Upper lobe of left lung (tissue), 6 donors: ENCODE results near the gene SLC22A3. TPM values are rescaled to one million over a fixed set of nuclear protein-coding genes. Genes with fewer than 3 reads are reported as not detected.

Experiments
- ATAC-seq, 2 donors: fragments of 200-7000 bp; cut with Tn5 transposase; one replicate each; pipeline ENCODE4 v1.9.1; 2022; ENCODE audit warnings: mild to moderate bottlenecking in 2 of 2, moderate library complexity in 2 of 2; ENCODE audit not compliant: low FRiP score in 2 of 2
- DNase-seq, 2 donors: peaks; one replicate each; pipeline ENCODE4 v3.0.0-alpha.2; 2019 to 2020
- H3K27ac ChIP-seq, 4 donors: fragments of 200-600 bp; sonication (generic); one replicate each; pipeline ENCODE4 v1.5.1; 2016 to 2019
- H3K27me3 ChIP-seq, 4 donors: fragments of 200-600 bp; sonication (generic); one replicate each; pipeline ENCODE4 v1.5.1; 2017 to 2019
- H3K36me3 ChIP-seq, 4 donors: fragments of 200-600 bp; sonication (generic); one replicate each; pipeline ENCODE4 v1.5.1; 2016 to 2019
- H3K4me1 ChIP-seq, 4 donors: fragments of 200-600 bp; sonication (generic); one replicate each; pipeline ENCODE4 v1.5.1; 2018 to 2019
- H3K4me3 ChIP-seq, 4 donors: fragments of 200-600 bp; sonication (generic); one replicate each; pipeline ENCODE4 v1.5.1; 2017 to 2019; ENCODE audit warnings: mild to moderate bottlenecking in 2 of 4, moderate library complexity in 1 of 4
- H3K9me3 ChIP-seq, 4 donors: fragments of 200-600 bp; sonication (generic); one replicate each; pipeline ENCODE4 v1.5.1; 2018 to 2019
- CTCF ChIP-seq, 6 experiments: fragments of 450-650 bp in 4 of 6; fragments of 200-600 bp in 2 of 6; sonication (generic) in 2 of 6; IDR thresholded peaks; one replicate each; pipeline ENCODE4 v1.5.1; 2016 to 2019; ENCODE audit warnings: antibody characterized with exemption in 6 of 6
- EP300 ChIP-seq, 4 donors: sonication (generic); formaldehyde crosslinking; IDR thresholded peaks; one replicate each; pipeline ENCODE4 v1.5.1; 2017; ENCODE audit warnings: antibody characterized with exemption in 4 of 4, control low read depth in 2 of 4
- POLR2A ChIP-seq, 4 donors: fragments of 450-650 bp; IDR thresholded peaks; one replicate each; pipeline ENCODE4 v1.5.1; 2016 to 2017; ENCODE audit warnings: antibody characterized with exemption in 4 of 4, mild to moderate bottlenecking in 2 of 4
- POLR2AphosphoS5 ChIP-seq, 2 donors: sonication (generic); formaldehyde crosslinking; IDR thresholded peaks; one replicate each; pipeline ENCODE4 v1.5.1; 2017; ENCODE audit warnings: antibody characterized with exemption in 2 of 2
- WGBS, 2 donors: methylation state at CpG; one replicate each; pipeline ENCODE4 v1.1.5; 2017 to 2018; 5-methylcytosine and 5-hydroxymethylcytosine counted together
- total RNA-seq, 6 donors: library from RNA; depleted of rRNA in 4 of 6; stranded (reverse); fragments of >200 nt in 4 of 6; gene quantifications; one replicate each; pipeline versions ENCODE4 v1.1.0 to v1.2.1, GENCODE V29; 2016 to 2021
- donor health status: DM: no; HTN: no; CAD: no; lungs with moderate emphysema.
- donor health status: DM: no; HTN: yes; CAD: no; lungs with severe emphysema.

The SLC22A3 gene
- total RNA-seq, 6 donors from 2014 or later: 17.7 to 68.1 (median 44.8) TPM

- Histone ChIP-seq H3K27me3 (no peaks in the 10 kb centered on the region), H3K9me3 (peaks cover 0 to 3% (median 0%) of the 10 kb centered on the region in 4 donors), H3K4me3 (no peak overlapping the region), H3K36me3 (no peaks in the 10 kb centered on the region), H3K4me1 (peaks cover 0 to 31% (median 0%) of the 10 kb centered on the region in 4 donors), H3K27ac (peak overlapping the region in 2 of 4 donors; percentile 10 to 33)
- DNase-seq (no peak), ATAC-seq (no peak)
- 43 to 53% methylated on average over 5 of the region's 5 CpGs for WGBS, 2 donors
- no peak for TF ChIP-seq POLR2A (IDR thresholded peaks at IDR 0.05)
- TF ChIP-seq POLR2AphosphoS5 (IDR thresholded peaks at IDR 0.05): no peak
- no peak for TF ChIP-seq EP300 (IDR thresholded peaks at IDR 0.05)
- no peak for TF ChIP-seq CTCF (IDR thresholded peaks at IDR 0.05)
Observed at GRCh38 chr6:160378218-160378617, 30.0 kb downstream of the SLC22A3 start.

- Histone ChIP-seq H3K4me3 (no peak overlapping the region), H3K4me1 (peaks cover 0 to 28% (median 0%) of the 10 kb centered on the region in 4 donors), H3K9me3 (peaks cover 0 to 3% (median 0%) of the 10 kb centered on the region in 4 donors), H3K36me3 (no peaks in the 10 kb centered on the region), H3K27me3 (no peaks in the 10 kb centered on the region), H3K27ac (peak overlapping the region in 3 of 4 donors; percentile 10 to 33 (median 13))
- TF ChIP-seq POLR2A (IDR thresholded peaks at IDR 0.05): no peak
- no peak for TF ChIP-seq CTCF (IDR thresholded peaks at IDR 0.05)
- no peak for TF ChIP-seq POLR2AphosphoS5 (IDR thresholded peaks at IDR 0.05)
- TF ChIP-seq EP300 (IDR thresholded peaks at IDR 0.05): no peak
- WGBS, 2 donors: 61 to 75% methylated on average over 4 of the region's 4 CpGs
- no peak for ATAC-seq
- no peak for DNase-seq
Observed at GRCh38 chr6:160378882-160379281, 30.7 kb downstream of the SLC22A3 start.

GRCh38 chr6:160379466-160379865, 31.3 kb downstream of the SLC22A3 start:
- ATAC-seq: peak in 1 of 2 donors; percentile 31

GRCh38 chr6:160382946-160383345, 34.8 kb downstream of the SLC22A3 start:
- 65 to 72% methylated on average over 1 of the region's 1 CpG for WGBS, 2 donors
- H3K9me3 ChIP-seq: peaks cover 0 to 3% (median 0%) of the 10 kb centered on the region in 4 donors
- no peak overlapping the region for H3K4me3 ChIP-seq
- no peak for TF ChIP-seq POLR2AphosphoS5 (IDR thresholded peaks at IDR 0.05)
- TF ChIP-seq EP300 (IDR thresholded peaks at IDR 0.05): no peak
- TF ChIP-seq POLR2A (IDR thresholded peaks at IDR 0.05): no peak
- no peak for TF ChIP-seq CTCF (IDR thresholded peaks at IDR 0.05)
- ATAC-seq (no peak), DNase-seq (no peak)
- no peaks in the 10 kb centered on the region for H3K36me3 ChIP-seq
- peaks cover 0 to 29% (median 4%) of the 10 kb centered on the region in 4 donors for H3K4me1 ChIP-seq
- H3K27me3 ChIP-seq: no peaks in the 10 kb centered on the region
- no peak overlapping the region for H3K27ac ChIP-seq

More at GRCh38 chr6:160379466-160379865, 31.3 kb downstream of the SLC22A3 start:
- Histone ChIP-seq H3K27me3 (no peaks in the 10 kb centered on the region), H3K4me3 (no peak overlapping the region), H3K27ac (no peak overlapping the region), H3K9me3 (peaks cover 0 to 3% (median 0%) of the 10 kb centered on the region in 4 donors), H3K36me3 (no peaks in the 10 kb centered on the region), H3K4me1 (peaks cover 0 to 22% (median 0%) of the 10 kb centered on the region in 4 donors)
- no peak for TF ChIP-seq POLR2A (IDR thresholded peaks at IDR 0.05)
- no peak for TF ChIP-seq POLR2AphosphoS5 (IDR thresholded peaks at IDR 0.05)
- no peak for TF ChIP-seq CTCF (IDR thresholded peaks at IDR 0.05)
- TF ChIP-seq EP300 (IDR thresholded peaks at IDR 0.05): no peak
- DNase-seq: no peak
